Fibroblast of villous mesenchyme (primary cell): ENCODE measurements around the gene HDAC9. TPM values are rescaled to one million over a fixed set of nuclear protein-coding genes. Genes with fewer than 3 reads are reported as not detected.

ENCODE experiments used
- DNase-seq: peaks from one replicate; pipeline ENCODE4 v3.0.0-alpha.2; 2010; ENCODE audit warnings: low read depth
- H3K4me3 ChIP-seq: 2 replicates; pipeline ENCODE4 v1.5.1; 2011; ENCODE audit warnings: low read depth, mild to moderate bottlenecking, low read length
- total RNA-seq: library from RNA; depleted of rRNA; stranded (reverse); fragments of >200 nt; gene quantifications from 2 replicates; pipeline ENCODE4 v1.2.3, GENCODE V29; 2012
- TF ChIP-seq, protein P1 (sequence below): IDR thresholded peaks from 2 replicates; pipeline ENCODE4 v1.5.1; 2012; ENCODE audit warnings: low read depth, mild to moderate bottlenecking, low read length; ENCODE audit not compliant: insufficient read depth

HDAC9 gene
- total RNA-seq = 16.8 and 25.8 TPM in 2 replicates

DNA sequence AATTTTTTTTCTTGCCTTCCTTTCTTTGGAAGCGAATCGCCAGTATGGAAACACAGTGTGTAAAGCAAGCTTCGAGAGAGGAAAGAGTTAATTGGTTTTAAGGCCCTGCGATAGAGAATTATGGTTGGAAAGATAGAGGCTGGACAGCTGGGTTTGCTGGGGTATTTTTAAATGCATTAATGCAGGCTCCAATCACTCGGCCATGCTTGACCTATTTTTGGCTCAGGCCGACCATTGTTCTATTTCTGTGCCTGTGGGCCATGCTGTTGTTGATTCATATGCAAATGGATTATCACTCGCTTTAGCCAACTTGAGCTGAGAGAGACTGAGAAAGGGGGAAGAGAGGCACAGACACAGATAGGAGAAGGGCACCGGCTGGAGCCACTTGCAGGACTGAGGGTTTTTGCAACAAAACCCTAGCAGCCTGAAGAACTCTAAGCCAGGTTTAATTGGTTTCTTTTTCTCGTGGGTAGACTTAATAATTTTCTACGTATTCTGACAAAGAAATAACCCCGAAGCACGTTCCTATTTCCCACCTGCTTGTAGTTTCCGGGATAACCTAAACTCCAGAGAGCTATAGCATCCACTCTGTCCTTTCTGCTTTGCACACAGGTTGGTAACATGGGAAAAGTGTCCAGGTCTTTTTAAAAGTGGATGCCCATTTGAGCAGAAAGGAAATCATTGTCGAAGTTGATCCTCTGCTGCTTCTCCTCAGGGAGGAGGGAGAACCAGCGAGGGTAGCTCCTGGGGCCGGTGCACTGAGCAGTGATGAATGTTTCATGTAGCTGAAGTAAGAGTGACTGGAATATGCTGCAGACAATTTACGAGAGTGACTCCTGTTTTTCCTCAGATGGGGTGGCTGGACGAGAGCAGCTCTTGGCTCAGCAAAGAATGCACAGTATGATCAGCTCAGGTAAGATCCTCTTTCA is at the start of gene HDAC9:
Gene HDAC9, plus strand, starts transcription at position 338 of the 929 bp plus-strand sequence. Its CDS starts 554 bp downstream, at position 892.
- H3K4me3 ChIP-seq = peak within 1 kb of the TSS; percentile 9
- no peak for DNase-seq
- TF ChIP-seq, protein P1, sequence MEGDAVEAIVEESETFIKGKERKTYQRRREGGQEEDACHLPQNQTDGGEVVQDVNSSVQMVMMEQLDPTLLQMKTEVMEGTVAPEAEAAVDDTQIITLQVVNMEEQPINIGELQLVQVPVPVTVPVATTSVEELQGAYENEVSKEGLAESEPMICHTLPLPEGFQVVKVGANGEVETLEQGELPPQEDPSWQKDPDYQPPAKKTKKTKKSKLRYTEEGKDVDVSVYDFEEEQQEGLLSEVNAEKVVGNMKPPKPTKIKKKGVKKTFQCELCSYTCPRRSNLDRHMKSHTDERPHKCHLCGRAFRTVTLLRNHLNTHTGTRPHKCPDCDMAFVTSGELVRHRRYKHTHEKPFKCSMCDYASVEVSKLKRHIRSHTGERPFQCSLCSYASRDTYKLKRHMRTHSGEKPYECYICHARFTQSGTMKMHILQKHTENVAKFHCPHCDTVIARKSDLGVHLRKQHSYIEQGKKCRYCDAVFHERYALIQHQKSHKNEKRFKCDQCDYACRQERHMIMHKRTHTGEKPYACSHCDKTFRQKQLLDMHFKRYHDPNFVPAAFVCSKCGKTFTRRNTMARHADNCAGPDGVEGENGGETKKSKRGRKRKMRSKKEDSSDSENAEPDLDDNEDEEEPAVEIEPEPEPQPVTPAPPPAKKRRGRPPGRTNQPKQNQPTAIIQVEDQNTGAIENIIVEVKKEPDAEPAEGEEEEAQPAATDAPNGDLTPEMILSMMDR = no peak

DNA sequence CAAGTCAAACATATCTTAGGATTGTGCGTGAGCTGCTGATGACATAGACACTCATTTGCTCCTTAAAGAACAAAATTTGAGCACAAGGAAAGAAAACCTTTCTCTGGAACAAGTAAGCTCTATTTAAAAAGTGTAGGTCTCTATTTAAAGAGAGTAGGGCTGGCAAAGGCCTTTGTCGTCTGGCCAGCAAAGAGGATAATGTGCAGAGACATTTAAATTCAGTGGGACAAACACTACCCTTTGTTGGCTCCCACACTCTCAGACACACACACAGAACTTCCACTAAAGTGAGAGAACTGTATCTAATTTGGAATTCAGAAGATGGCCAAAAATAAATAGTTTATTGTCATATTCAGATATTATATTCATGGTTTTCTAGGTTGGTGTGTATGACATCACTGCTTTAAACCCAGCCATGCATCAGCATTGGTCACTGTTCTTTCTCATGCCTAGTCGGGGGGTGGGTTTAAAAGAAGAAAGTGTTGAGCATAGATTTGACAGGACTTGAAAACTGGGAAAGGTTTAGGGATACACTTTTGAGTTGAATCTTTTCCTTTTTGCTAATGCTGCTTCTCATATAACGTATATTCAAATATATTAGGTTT is 49.5 kb upstream of the HDAC9 start:
- no peak overlapping the region for H3K4me3 ChIP-seq
- TF ChIP-seq, protein P1 = no peak
- no peak for DNase-seq

DNA sequence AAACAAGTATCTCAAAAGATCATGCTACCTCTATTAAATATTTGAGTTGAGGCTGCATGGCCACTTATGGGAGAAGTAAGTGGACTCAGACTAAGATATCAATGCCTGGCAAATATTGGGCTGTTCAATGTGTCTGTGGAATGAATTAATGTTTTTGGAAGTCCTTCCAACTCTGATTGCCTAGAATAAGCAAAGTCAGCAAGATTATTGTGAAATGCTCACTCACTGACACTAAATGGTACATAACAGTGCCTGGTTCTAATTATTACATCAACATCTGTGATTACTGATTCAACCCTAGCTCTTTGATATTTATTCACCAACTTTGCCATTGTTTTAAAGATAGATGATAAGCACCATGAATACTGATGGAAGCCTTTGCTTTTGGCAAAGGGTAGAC is 45.5 kb upstream of the HDAC9 start:
- TF ChIP-seq, protein P1 = no peak
- no peak for DNase-seq
- no peak overlapping the region for H3K4me3 ChIP-seq

DNA sequence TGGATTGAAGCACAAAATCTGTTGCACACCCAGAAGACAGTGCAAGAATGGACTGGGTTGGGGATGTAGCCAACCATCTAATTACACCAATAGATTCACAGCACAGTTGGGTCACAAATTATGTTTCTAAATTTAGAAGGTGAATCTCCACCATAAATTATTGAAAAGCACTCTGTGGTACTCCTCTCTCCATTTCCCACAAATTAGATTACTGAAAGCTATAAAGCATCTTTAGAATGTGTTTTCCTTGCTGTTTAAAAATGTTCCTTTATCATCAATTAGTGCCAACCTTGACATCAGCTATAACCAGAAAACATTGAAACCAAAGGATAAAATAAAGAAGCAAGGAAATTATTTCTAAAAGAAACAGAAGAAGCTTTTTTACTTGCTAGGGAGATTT is 39.9 kb upstream of the HDAC9 start:
- TF ChIP-seq, protein P1 = no peak

DNA sequence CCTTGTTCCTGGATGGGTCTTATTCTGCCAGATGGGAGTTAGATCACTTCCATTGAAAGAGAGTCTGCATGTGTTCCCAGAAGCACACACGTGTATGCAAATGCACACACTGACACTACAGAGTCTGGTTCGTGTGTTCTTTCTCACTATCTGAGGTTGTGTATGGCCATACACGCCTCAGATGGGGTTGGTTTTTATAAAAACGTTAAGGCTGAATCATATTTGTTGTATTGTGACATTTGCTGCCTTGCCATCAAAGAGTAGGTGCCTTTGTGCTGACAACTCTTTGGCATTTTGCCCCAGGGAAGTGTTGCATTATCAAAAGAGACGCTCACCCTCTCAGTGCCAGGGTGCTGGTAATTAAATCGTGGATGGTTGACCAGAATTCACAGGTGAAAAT is 37.7 kb upstream of the HDAC9 start:
- TF ChIP-seq, protein P1 = no peak
- H3K4me3 ChIP-seq = no peak overlapping the region
- no peak for DNase-seq

More for the DNA sequence above, 39.9 kb upstream of the HDAC9 start:
- H3K4me3 ChIP-seq = no peak overlapping the region
- no peak for DNase-seq

DNA sequence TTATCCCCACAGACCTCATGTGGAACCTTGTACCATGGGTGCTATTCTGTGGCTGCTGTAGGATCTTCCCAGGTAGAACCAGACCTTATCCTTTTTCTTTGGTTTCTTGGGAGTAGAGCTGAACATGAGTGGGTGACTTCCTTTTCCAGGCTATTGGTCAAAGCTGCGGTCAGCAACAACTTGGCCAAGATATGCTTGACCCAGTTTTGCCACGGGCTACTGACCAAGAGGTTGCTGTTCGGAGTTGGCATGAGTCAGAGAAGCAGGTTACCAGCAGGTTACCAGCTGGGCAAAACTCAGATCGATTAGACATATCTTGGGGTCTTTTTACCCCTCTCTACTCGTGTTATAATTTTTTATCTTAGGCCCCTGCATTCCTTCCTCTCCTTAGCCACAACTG is 36.7 kb upstream of the HDAC9 start:
- no peak overlapping the region for H3K4me3 ChIP-seq
- DNase-seq = no peak
- TF ChIP-seq, protein P1 = no peak
